ENCODE measurements around the gene ITGAE.

ITGAE gene

GRCh38 chr17:3802461-3803307 lies 1.7 kb upstream of the ITGAE start:
- peak; percentile 35 for ATAC-seq

More at GRCh38 chr17:3802461-3803307, 1.7 kb upstream of the ITGAE start:
- TF ChIP-seq CSRNP3 (CRISPR knock-in tag; IDR thresholded peaks at IDR 0.05) (no peak), TCF4 (CRISPR knock-in tag; IDR thresholded peaks at IDR 0.05; ENCODE audit: borderline replicate concordance) (no peak), PATZ1 (CRISPR knock-in tag; IDR thresholded peaks at IDR 0.05; ENCODE audit: borderline replicate concordance) (no peak), BACH2 (CRISPR knock-in tag; IDR thresholded peaks at IDR 0.05; ENCODE audit: borderline replicate concordance) (no peak), POU6F1 (CRISPR knock-in tag; IDR thresholded peaks at IDR 0.05; ENCODE audit: borderline replicate concordance, low read depth) (no peak), ZFP30 (CRISPR knock-in tag; IDR thresholded peaks at IDR 0.05) (no peak), ZNF8 (CRISPR knock-in tag; IDR thresholded peaks at IDR 0.05) (no peak), PPARA (CRISPR knock-in tag; IDR thresholded peaks at IDR 0.05; ENCODE audit: borderline replicate concordance) (no peak), ZNF565 (CRISPR knock-in tag; conservative IDR thresholded peaks at IDR 0.05; ENCODE audit: low read depth) (no peak), CSDC2 (CRISPR knock-in tag; IDR thresholded peaks at IDR 0.05) (no peak), ISL1 (CRISPR knock-in tag; IDR thresholded peaks at IDR 0.05) (no peak), TSHZ2 (CRISPR knock-in tag; IDR thresholded peaks at IDR 0.05) (no peak), RARB (CRISPR knock-in tag; IDR thresholded peaks at IDR 0.05) (no peak), ZNF70 (CRISPR knock-in tag; IDR thresholded peaks at IDR 0.05) (no peak), ARNTL (CRISPR knock-in tag; IDR thresholded peaks at IDR 0.05; ENCODE audit: borderline replicate concordance, low read depth) (no peak), ZFP3 (CRISPR knock-in tag; IDR thresholded peaks at IDR 0.05) (no peak), SNAI2 (CRISPR knock-in tag; IDR thresholded peaks at IDR 0.05) (no peak), CREB5 (CRISPR knock-in tag; IDR thresholded peaks at IDR 0.05; ENCODE audit: low read depth) (no peak), ESRRG (CRISPR knock-in tag; IDR thresholded peaks at IDR 0.05) (no peak), OSR1 (CRISPR knock-in tag; IDR thresholded peaks at IDR 0.05) (no peak)
